Glutamatergic neuron (in vitro differentiated cells): ENCODE results near the gene NCK2. TPM values are rescaled to one million over a fixed set of nuclear protein-coding genes. Genes with fewer than 3 reads are reported as not detected.

ENCODE experiments used
- DNase-seq: peaks from one replicate; pipeline ENCODE4 v3.0.0; 2022
- H3K27ac Mint-ChIP-seq: one replicate; pipeline ENCODE4 v1.8.0; 2020; ENCODE audit warnings: mild to moderate bottlenecking, mixed read lengths, inconsistent platforms; ENCODE audit not compliant: unreplicated experiment
- H3K27me3 Mint-ChIP-seq: one replicate; pipeline ENCODE4 v1.8.0; 2020; ENCODE audit warnings: mild to moderate bottlenecking, moderate library complexity, mixed read lengths, inconsistent platforms; ENCODE audit not compliant: unreplicated experiment
- H3K36me3 Mint-ChIP-seq: one replicate; pipeline ENCODE4 v1.8.0; 2020; ENCODE audit warnings: mild to moderate bottlenecking, mixed read lengths, inconsistent platforms; ENCODE audit not compliant: unreplicated experiment
- H3K4me1 Mint-ChIP-seq: one replicate; pipeline ENCODE4 v1.8.0; 2020; ENCODE audit warnings: mild to moderate bottlenecking, low read depth, mixed read lengths, inconsistent platforms; ENCODE audit not compliant: unreplicated experiment
- H3K4me3 Mint-ChIP-seq: one replicate; pipeline ENCODE4 v1.8.0; 2020; ENCODE audit warnings: mild to moderate bottlenecking, mixed read lengths, inconsistent platforms; ENCODE audit not compliant: unreplicated experiment
- H3K9me3 Mint-ChIP-seq: one replicate; pipeline ENCODE4 v1.8.0; 2020; ENCODE audit warnings: mild to moderate bottlenecking, moderate library complexity, mixed read lengths, inconsistent platforms; ENCODE audit not compliant: unreplicated experiment
- CTCF ChIP-seq: fragments of 200-600 bp; sonication (generic); IDR thresholded peaks from one replicate; pipeline ENCODE4 v1.5.0; 2021; ENCODE audit not compliant: partially characterized antibody, unreplicated experiment
- total RNA-seq: library from RNA; stranded (reverse); fragmentation: NEBNext Ultra II Directional; extraction: Animal tissue kit (Norgen Biotek cat#: 25700); gene quantifications from one replicate; pipeline ENCODE4 v1.2.1, GENCODE V29; 2021; ENCODE audit not compliant: unreplicated experiment

The NCK2 gene
- total RNA-seq, 1 donor from 2014 or later = 82.4 TPM

- Mint-ChIP-seq H3K27ac (peak overlapping the region; percentile 59), H3K9me3 (peaks cover 6% of the 10 kb centered on the region), H3K4me1 (peaks cover 23% of the 10 kb centered on the region), H3K27me3 (peaks cover 3% of the 10 kb centered on the region), H3K36me3 (no peaks in the 10 kb centered on the region), H3K4me3 (no peak overlapping the region)
- no peak for TF ChIP-seq CTCF
- no peak for DNase-seq
Measured at GRCh38 chr2:105786231-105787230, 41.8 kb downstream of the NCK2 start.

GRCh38 chr2:105787376-105788318, 42.9 kb downstream of the NCK2 start:
- TF ChIP-seq CTCF = no peak
- H3K9me3 Mint-ChIP-seq = peaks cover 6% of the 10 kb centered on the region
- no peaks in the 10 kb centered on the region for H3K36me3 Mint-ChIP-seq
- no peak for DNase-seq
- no peak overlapping the region for H3K27ac Mint-ChIP-seq
- no peak overlapping the region for H3K4me3 Mint-ChIP-seq
- peaks cover 3% of the 10 kb centered on the region for H3K27me3 Mint-ChIP-seq
- peaks cover 25% of the 10 kb centered on the region for H3K4me1 Mint-ChIP-seq

- Mint-ChIP-seq H3K4me3 (no peak overlapping the region), H3K9me3 (peaks cover 6% of the 10 kb centered on the region), H3K27ac (no peak overlapping the region), H3K4me1 (peaks cover 31% of the 10 kb centered on the region), H3K27me3 (peaks cover 3% of the 10 kb centered on the region), H3K36me3 (no peaks in the 10 kb centered on the region)
- DNase-seq = no peak
- TF ChIP-seq CTCF = no peak
Measured at GRCh38 chr2:105788670-105789290, 44.1 kb downstream of the NCK2 start.

GRCh38 chr2:105789745-105790460, 45.2 kb downstream of the NCK2 start:
- H3K4me1 Mint-ChIP-seq = peaks cover 29% of the 10 kb centered on the region

More at GRCh38 chr2:105789745-105790460, 45.2 kb downstream of the NCK2 start:
- Mint-ChIP-seq H3K36me3 (no peaks in the 10 kb centered on the region), H3K9me3 (peaks cover 9% of the 10 kb centered on the region), H3K27me3 (peaks cover 3% of the 10 kb centered on the region), H3K27ac (peak overlapping the region; percentile 75), H3K4me3 (no peak overlapping the region)
- DNase-seq = no peak
- no peak for TF ChIP-seq CTCF
